GM06990 (cell line): ENCODE measurements around the gene DENND10.

Source experiments
- DNase-seq: peaks from one replicate; pipeline ENCODE4 v3.0.0-alpha.2; 2011; ENCODE audit not compliant: insufficient read length; ENCODE audit errors: extremely low read depth
- H3K27me3 ChIP-seq: replicated peaks from 2 replicates; pipeline ENCODE4 v1.6.0; 2011; ENCODE audit warnings: low read length; ENCODE audit not compliant: control insufficient read depth, insufficient read depth
- H3K36me3 ChIP-seq: 2 replicates; pipeline ENCODE4 v1.5.1; 2011; ENCODE audit warnings: low read length; ENCODE audit not compliant: control insufficient read depth, insufficient read depth
- H3K4me3 ChIP-seq: replicated peaks from 2 replicates; pipeline ENCODE4 v1.5.1; 2011; ENCODE audit warnings: low read depth, mild to moderate bottlenecking, control low read depth, low read length
- TF ChIP-seq, protein P1 (sequence below): IDR thresholded peaks from 2 replicates; pipeline ENCODE4 v1.5.1; 2011; ENCODE audit warnings: low read length, control low read depth, mild to moderate bottlenecking, inconsistent platforms; ENCODE audit not compliant: insufficient read depth, poor library complexity, severe bottlenecking

DENND10 gene

DNA sequence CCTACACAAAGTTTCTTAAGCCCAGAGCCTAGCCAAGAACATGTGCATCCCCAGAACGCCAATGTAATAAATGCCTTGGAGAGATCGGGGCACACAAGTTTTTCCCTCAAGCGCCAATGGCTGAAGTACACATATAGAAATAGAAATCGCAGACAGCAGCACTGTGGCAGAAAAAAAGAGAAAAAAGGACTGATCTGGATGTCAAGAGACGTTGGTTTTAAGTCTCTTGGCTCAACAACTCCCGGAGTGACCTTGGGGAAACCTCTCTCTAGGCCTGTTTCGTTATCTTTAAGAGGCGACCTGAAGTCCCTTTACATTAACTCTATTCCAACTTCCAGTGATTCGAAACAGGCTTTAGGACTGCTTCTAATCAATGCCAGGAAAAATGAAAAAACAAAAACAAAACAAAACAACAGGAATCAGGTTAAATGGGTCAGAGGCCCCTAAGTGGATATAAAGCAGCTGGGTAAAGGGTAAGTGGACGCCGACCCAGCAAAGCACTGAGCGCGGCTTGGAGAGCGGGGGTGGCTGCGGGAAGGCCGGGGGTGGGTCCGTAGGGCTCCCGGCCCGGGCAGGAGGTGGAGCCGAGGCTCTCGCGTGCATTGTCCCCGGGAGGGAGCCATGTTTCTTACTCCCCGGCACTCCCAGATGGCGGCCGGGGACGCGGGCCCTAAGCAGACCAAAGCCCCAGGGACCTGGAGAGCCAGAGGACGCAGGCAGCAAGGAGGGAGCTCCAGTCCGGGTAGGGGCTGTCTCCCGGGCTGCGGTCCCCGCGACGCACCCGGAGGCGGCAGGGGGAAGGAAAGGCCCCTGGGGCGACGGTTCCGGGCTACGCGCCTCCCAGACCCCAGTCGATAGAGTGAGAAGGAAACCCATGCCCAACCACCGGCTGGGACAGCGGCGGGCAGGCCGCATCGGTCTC, 24.1 kb upstream of the DENND10 start:
- DNase-seq: peak; percentile 84
- H3K36me3 ChIP-seq: no peaks in the 10 kb centered on the region
- peak overlapping the region; percentile 98 for H3K4me3 ChIP-seq
- TF ChIP-seq, protein P1, sequence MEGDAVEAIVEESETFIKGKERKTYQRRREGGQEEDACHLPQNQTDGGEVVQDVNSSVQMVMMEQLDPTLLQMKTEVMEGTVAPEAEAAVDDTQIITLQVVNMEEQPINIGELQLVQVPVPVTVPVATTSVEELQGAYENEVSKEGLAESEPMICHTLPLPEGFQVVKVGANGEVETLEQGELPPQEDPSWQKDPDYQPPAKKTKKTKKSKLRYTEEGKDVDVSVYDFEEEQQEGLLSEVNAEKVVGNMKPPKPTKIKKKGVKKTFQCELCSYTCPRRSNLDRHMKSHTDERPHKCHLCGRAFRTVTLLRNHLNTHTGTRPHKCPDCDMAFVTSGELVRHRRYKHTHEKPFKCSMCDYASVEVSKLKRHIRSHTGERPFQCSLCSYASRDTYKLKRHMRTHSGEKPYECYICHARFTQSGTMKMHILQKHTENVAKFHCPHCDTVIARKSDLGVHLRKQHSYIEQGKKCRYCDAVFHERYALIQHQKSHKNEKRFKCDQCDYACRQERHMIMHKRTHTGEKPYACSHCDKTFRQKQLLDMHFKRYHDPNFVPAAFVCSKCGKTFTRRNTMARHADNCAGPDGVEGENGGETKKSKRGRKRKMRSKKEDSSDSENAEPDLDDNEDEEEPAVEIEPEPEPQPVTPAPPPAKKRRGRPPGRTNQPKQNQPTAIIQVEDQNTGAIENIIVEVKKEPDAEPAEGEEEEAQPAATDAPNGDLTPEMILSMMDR: no peak
- no peaks in the 10 kb centered on the region for H3K27me3 ChIP-seq

DNA sequence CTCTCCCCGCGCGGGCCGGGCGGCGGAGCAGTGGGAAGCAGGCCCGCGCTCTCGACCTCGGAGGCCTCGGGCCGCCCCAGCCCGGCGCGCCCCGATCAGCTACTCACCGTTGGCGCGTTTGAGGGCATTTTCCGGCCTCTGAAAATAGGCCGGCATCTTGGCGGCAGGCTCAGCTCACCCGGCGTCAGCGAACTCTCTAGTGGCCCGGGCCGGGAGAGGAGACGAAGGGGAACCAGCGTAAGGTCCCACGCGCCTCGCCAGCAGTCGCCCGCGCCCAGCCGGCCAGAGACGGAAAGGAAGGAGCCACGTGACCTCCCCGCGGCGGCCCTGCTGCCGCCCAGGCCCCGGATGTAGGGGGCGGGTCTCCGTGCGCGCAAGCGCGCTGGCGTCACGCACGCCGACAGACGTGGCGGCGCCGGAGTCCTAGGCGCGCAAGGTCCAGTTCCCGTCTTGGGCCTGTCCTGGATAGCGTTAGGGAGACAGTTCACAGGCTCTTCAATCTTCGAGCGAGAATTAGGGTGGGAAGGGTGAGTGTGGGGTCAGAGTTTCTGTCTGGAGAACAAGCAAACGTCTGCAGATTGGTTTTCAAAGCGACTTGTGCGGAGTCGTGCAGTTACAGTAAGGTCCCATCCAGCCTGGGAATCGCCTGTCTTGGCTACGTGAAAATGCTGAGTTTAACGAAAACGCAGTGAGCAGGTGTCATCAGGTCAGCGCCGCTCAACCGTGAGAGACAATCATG, 23.2 kb upstream of the DENND10 start, which contains the start of gene EIF3A:
Gene EIF3A, minus strand, starts transcription at position 297 of the 739 bp plus-strand sequence. Its CDS starts 141 bp downstream, at position 156.
- peak; percentile 97 for DNase-seq
- Histone ChIP-seq H3K27me3 (no peaks in the 10 kb centered on the region), H3K36me3 (no peaks in the 10 kb centered on the region), H3K4me3 (peak within 1 kb of the TSS; percentile 98)
- TF ChIP-seq, protein P1: no peak

DNA sequence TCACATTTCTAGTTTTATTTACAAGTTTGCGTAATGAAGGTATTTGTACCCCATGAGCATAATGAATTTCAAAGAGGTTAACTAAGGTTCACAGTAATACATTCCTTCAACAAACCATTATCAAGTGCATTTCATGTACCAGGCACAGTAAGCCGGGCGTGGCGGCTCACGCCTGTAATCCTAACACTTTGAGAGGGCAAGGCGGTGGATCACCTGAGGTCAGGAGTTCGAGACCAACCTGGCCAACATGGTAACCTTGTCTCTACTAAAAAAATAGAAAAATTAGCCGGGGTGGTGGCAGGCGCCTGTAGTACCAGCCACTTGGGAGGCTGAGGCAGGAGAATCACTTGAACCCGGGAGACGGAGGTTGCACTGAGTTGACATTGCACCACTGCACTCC, 19.0 kb upstream of the DENND10 start:
- no peak overlapping the region for H3K4me3 ChIP-seq
- no peak for DNase-seq
- H3K27me3 ChIP-seq: no peaks in the 10 kb centered on the region
- H3K36me3 ChIP-seq: no peaks in the 10 kb centered on the region
- TF ChIP-seq, protein P1: no peak

DNA sequence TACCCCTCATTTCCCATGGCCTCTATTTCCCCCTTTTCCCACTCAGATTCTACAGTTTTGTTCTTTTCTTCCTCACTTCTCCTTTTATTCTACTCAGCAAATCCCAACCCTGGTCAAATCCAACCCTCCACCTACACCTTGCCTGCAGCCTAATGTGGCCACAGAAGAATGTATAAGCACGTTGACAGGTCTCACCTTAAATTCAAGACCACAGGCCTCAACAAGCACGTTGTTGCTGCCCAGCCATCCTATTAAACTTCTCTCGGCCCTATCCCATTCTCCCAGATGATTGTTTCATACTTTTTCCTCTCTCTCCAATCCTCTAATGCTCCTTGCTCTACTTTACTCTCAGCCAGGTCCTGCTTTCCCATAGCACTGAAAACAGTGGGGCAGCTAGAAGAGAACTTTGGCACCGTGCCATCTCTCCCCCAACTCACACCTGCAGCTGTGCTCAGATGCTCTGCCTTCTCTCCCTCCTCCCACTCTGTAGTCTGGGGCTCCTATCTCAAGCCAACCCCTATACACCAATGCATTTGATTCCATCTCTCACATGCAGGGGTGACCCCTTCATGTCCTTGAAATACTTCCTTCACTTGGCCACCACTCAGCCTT, 16.5 kb upstream of the DENND10 start:
- TF ChIP-seq, protein P1: no peak
- no peak overlapping the region for H3K4me3 ChIP-seq
- no peak for DNase-seq
- H3K27me3 ChIP-seq: no peaks in the 10 kb centered on the region
- H3K36me3 ChIP-seq: no peaks in the 10 kb centered on the region

DNA sequence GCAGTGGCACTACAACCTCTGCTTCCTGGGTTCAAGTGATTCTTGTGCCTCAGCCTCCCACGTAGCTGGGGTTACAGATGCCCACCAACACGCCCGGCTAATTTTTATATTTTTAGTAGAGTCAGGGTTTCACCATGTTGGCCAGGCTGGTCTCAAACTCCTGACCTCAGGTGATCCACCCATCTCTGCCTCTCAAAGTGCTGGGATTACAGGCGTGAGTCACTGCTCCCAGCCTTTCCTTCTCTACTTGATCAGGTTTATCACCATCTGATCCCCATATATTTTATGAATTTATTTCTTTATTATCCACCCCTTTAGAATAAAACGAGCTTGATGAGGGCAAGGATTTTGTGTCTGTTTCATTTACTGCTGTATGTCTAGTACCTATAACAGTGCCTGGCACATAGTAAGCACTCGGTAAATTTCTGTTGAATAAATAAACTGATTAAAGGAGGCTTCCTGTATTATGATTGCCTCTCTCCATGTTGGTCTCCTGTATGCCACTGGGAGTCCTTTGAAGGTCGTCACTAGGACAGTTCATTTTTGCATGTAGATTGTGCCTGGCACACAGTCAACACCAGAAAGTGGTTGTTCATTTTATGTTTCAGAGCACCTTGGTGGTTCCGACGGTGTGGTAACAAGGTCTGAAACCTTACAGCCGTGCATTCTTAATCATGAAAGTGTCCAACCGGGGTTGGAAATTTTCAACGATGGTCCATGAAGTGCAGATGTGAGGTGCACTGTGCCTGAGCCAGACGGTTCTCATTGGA, 13.7 kb upstream of the DENND10 start:
- TF ChIP-seq, protein P1: no peak
- Histone ChIP-seq H3K36me3 (no peaks in the 10 kb centered on the region), H3K4me3 (no peak overlapping the region), H3K27me3 (no peaks in the 10 kb centered on the region)
- DNase-seq: peak; percentile 37
